ENCODE measurements around the gene GALT.

Gene GALT

DNA sequence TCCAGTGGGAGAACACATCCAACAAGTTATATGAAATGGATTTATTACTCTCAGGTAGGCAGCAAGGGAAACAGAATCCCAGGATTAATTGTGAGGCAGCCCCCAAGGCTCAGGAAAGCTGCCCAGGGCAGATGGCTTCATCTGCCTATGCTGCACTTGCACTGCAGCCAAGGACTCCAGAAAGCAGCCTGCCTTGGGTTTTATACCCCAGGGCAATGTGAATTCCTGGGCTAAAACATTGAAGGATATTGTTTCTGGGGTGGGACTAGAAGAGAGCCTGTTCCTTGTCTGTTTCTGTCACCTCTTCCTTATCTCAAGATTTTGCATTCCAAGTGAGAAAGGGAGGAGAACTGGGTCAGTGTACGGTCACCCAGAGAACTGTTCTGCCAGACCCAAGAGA, 24.8 kb downstream of the GALT start:
- no peak for DNase-seq (ENCODE audit: low read depth)
- TF ChIP-seq, protein P1, sequence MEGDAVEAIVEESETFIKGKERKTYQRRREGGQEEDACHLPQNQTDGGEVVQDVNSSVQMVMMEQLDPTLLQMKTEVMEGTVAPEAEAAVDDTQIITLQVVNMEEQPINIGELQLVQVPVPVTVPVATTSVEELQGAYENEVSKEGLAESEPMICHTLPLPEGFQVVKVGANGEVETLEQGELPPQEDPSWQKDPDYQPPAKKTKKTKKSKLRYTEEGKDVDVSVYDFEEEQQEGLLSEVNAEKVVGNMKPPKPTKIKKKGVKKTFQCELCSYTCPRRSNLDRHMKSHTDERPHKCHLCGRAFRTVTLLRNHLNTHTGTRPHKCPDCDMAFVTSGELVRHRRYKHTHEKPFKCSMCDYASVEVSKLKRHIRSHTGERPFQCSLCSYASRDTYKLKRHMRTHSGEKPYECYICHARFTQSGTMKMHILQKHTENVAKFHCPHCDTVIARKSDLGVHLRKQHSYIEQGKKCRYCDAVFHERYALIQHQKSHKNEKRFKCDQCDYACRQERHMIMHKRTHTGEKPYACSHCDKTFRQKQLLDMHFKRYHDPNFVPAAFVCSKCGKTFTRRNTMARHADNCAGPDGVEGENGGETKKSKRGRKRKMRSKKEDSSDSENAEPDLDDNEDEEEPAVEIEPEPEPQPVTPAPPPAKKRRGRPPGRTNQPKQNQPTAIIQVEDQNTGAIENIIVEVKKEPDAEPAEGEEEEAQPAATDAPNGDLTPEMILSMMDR (conservative IDR thresholded peaks at IDR 0.05; ENCODE audit: low read depth, low read length) = no peak
- H3K4me3 ChIP-seq (ENCODE audit: low read depth, low read length) = no peak overlapping the region

GRCh38 chr9:34674440-34674839, 28.0 kb downstream of the GALT start:
- H3K4me3 ChIP-seq (ENCODE audit: low read depth, low read length) = no peak overlapping the region
- no peak for DNase-seq (ENCODE audit: low read depth)
- TF ChIP-seq, protein P1 (conservative IDR thresholded peaks at IDR 0.05; ENCODE audit: low read depth, low read length) = no peak

- DNase-seq (ENCODE audit: low read depth) = peak; percentile 83
- TF ChIP-seq, protein P1 (conservative IDR thresholded peaks at IDR 0.05; ENCODE audit: low read depth, low read length) = peak; percentile 94
- no peak overlapping the region for H3K4me3 ChIP-seq (ENCODE audit: low read depth, low read length)
Measured at GRCh38 chr9:34675048-34675714, 28.7 kb downstream of the GALT start.

- TF ChIP-seq, protein P1 (conservative IDR thresholded peaks at IDR 0.05; ENCODE audit: low read depth, low read length) = no peak
- H3K4me3 ChIP-seq (ENCODE audit: low read depth, low read length) = no peak overlapping the region
- no peak for DNase-seq (ENCODE audit: low read depth)
Measured at GRCh38 chr9:34675869-34676268, 29.4 kb downstream of the GALT start.

DNA sequence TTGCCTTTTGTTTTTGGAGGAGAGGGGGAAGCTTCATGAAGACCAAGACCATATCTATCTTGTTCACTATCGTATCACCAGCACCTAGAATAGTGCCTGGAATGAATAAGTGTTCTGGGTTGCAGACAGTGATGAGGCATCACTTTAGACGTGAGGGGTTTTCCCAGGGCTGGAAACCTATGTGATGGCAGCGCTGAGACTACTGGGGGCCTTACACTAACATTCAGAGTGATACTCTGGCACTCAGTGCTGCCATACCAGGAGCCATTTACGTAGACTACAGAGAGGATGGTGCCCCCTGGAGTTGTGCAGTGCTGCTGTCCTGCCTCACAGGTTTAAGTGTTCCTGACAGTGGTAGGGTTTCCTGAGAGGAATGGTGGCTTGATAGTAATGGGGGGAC, 37.7 kb downstream of the GALT start:
- TF ChIP-seq, protein P1 (conservative IDR thresholded peaks at IDR 0.05; ENCODE audit: low read depth, low read length) = no peak

GRCh38 chr9:34684816-34685215, 38.3 kb downstream of the GALT start:
- TF ChIP-seq, protein P1 (conservative IDR thresholded peaks at IDR 0.05; ENCODE audit: low read depth, low read length) = no peak
- DNase-seq (ENCODE audit: low read depth) = no peak
- H3K4me3 ChIP-seq (ENCODE audit: low read depth, low read length) = no peak overlapping the region

More for the DNA sequence above, 37.7 kb downstream of the GALT start:
- no peak for DNase-seq (ENCODE audit: low read depth)
- H3K4me3 ChIP-seq (ENCODE audit: low read depth, low read length) = no peak overlapping the region

GRCh38 chr9:34685591-34685990, 39.1 kb downstream of the GALT start:
- DNase-seq (ENCODE audit: low read depth) = no peak
- H3K4me3 ChIP-seq (ENCODE audit: low read depth, low read length) = no peak overlapping the region
- TF ChIP-seq, protein P1 (conservative IDR thresholded peaks at IDR 0.05; ENCODE audit: low read depth, low read length) = no peak

All from choroid plexus epithelial cell (primary cell).